NK-92 (cell line): ENCODE results near the gene DLG2.

Experiments used
- DNase-seq: peaks from one replicate; lab custom pipeline; 2025; ENCODE audit not compliant: unreplicated experiment; lab: John Stamatoyannopoulos, UW

The DLG2 gene

GRCh38 chr11:83564870-83565269 is 2062.3 kb downstream of the DLG2 start:
- no peak for DNase-seq

DNA sequence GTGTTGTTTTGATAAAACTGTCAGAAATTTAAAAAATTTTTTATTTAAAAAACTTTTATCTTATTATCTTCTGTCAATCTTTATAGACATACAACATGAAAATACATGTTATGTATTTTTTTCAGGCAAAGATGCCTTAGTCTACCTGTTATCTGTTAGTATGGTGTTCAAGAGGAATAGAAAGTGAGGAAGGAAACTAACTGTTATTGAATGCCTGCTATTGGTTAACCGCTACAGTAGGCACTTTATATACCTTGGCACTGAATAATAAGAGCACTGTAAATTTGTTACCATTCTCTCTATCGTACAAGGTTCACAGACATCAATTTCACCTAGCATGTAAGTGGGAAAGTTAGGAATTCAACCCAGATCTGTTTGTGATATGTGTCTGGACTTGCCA is 2068.9 kb downstream of the DLG2 start:
- no peak for DNase-seq

GRCh38 chr11:83557653-83558052 is 2069.5 kb downstream of the DLG2 start:
- DNase-seq, result no peak

DNA sequence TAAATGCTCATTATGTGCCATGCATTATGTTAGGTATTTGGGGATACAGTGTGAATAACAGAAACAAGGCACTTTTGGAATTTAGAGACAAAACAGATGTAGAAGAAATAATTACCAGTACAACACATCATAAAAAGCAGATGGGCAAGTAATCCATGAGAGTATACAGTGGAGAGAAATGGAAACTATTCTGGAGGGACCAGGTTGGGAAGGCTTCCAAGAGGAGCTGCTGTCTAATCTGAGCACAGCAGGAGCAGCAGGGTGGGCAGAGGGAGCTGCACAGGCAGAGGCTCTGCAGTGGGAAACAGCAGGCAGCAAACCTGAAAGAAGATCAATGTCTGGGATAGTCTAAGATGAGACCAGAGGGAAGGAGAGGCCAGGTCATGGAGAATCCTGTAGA is 2072.3 kb downstream of the DLG2 start:
- no peak for DNase-seq

- no peak for DNase-seq
These were observed 2077.0 kb downstream of the DLG2 start for GRCh38 chr11:83549984-83550667.

GRCh38 chr11:83546368-83546767 is 2080.8 kb downstream of the DLG2 start:
- no peak for DNase-seq

DNA sequence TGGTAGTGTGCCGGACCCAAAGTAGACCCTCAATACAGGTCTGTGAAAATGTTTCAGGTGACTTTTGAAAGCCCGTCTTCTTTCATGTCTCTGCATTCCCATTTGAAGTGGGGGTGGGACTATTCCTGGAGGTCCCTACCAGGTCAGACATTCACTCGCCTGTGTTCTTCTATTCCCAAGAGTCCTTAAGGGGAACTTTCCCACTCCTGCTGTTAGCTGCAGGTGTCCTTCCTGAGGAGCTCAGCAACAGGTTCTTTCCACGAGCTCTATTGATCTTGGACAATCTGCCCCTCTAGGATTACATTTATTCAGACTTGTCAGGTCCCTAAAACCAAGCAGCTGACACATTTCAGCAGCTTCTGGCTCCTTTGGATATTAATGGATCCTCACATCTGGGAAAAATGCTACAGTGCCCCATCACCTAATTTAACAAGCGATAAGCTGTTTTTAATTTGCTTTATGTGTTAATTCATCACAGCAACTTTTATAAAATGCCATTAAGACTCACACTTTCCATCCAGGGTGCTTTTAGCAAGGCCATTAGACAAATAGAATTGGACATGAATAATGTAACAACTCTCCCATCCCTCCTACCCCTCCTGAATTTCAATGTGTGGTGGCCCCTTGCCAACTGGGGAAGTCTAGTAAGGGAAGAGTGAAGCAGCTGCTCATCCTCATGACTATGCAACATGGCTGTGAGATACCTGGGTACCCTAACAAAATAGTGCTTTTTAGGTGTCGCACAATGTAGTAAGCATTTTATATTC is 2081.5 kb downstream of the DLG2 start:
- no peak for DNase-seq

- DNase-seq, result no peak
These were observed 2082.3 kb downstream of the DLG2 start for GRCh38 chr11:83544846-83545245.

GRCh38 chr11:83543706-83544439 is 2083.3 kb downstream of the DLG2 start:
- DNase-seq, result no peak

DNA sequence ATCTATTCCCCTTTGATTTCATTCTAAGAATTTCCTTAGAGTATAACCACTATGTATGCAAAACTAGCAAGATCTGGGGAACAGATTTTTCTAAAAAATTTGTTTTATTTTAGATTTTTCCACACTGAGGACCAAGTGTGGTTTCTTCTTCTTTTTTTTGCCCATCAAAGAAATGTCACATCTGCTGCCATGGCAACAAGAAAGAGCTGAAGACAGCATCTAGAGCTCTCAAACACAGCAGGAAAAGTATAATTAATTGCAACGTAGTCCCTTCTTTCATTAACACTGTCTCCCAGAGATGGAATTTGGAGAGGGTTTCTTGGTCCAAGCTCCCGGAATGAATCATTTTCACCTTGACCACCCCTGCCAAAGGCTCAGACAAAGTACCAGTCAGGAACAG is 2084.3 kb downstream of the DLG2 start:
- DNase-seq, result no peak

DNA sequence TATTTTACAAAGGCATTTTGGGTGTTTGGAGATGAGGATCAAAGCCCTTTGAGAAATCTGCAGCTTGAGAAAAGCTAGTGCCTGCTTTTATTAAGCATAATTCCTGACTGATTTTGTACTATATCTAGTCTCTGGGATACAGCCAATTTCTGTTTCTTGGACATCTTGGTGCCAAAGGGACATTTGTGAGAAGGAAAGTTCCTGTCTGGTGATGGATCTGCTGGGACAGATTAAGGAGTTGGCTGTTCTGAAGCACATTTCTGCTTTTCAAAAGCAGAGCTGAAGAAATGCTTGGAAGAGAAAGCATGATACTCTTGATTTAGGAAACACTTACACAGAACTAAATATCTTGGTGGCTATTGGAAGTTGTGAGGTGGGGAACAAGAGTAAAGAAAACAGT is 2086.4 kb downstream of the DLG2 start:
- DNase-seq, result no peak

- no peak for DNase-seq
These were observed 2086.9 kb downstream of the DLG2 start for GRCh38 chr11:83540112-83540675.

GRCh38 chr11:83538286-83538685 is 2088.9 kb downstream of the DLG2 start:
- no peak for DNase-seq

GRCh38 chr11:83537131-83537610 is 2090.0 kb downstream of the DLG2 start:
- DNase-seq, result no peak

- DNase-seq, result no peak
These were observed 2094.0 kb downstream of the DLG2 start for GRCh38 chr11:83533166-83533565.

DNA sequence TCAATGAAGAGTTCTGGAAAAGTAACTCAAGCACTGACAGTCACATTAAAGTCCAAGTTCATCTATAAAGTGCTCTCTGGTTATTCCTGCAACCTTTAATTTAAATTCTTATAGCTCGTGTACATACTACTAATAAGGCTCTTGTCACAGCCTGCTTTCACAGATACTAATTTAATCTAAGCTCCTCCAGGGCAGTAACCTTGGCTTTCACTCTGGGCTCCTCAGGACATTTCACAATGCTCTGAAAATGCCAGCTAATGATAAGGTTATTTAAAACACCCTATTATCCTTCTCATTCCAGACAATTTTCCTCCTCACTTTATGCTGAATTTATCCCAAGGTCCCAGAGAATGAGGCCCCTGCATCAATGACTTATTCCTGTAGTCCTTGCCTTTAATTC is 2098.3 kb downstream of the DLG2 start:
- DNase-seq, result no peak

- no peak for DNase-seq
These were observed 2098.9 kb downstream of the DLG2 start for GRCh38 chr11:83528225-83528624.

DNA sequence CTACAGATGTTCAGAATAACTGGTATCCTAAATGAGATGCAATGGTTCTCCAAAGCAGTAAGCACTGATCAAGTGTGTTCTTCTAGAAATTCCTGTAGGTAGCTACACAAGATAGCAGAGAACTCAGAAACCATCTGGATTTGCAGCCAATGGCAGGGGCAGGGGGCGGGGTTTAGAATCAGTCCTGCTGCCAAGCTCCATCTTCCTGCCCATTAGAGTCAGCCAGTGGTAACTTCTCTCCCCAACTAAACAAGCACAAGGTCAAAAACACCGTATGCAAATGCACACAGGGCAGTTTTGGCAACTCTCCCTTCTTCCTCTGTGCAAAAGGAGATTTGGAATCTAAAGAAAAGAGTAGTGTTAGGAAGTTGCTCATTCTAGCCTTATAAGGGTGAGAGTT is 2103.5 kb downstream of the DLG2 start:
- no peak for DNase-seq

- DNase-seq, result no peak
These were observed 2104.2 kb downstream of the DLG2 start for GRCh38 chr11:83522911-83523310.

DNA sequence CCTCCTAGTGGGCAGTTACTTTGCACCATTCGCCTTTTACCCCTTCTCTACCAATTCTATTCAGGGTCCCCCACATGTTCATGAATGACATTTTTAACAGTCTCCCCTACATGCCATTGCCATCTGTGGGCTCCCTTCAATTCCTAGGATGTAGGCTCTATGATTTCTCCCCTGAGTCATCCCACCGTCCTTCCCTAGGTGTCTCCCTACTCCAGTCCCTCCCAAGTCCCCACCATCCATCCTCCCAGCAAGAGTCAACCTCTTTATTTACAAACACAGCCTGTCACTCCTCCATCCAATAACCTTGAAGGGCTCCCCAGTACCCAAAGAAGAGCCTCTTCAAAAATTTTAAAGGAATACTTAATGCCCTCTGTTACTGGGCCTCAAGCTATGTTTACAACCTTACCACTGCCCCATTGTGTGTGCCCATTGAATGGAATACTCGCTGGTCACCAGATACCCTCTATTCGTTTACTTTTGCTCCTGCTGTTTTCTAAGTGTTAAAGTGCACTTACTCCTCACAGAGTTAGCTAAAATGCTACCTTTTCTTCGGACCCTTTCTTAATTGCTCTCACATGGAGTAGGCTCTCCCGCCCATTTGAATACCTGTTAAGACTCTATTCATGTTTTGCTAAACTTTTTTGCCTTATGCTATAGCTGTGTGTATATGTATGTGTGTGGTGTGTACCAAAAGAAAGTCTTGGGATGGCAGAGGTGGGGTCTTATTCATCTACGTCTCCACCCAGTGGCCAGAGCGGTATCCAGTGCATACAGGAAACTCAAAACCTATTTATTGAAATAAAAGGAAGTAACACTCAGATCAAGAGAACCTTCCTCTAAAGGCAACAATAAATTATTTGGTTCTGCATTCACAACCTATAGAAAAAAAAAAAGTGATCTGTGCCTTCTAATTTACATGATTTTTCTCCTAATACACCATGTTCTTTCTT is 2105.2 kb downstream of the DLG2 start:
- DNase-seq, result no peak
